ENCODE data around the gene PIP4K2C.
"Not testable (repeated sequence)": the region's sequence is repeated elsewhere in the genome, so short reads cannot be mapped to it uniquely, and the experiment has no call there.

Gene PIP4K2C

DNA sequence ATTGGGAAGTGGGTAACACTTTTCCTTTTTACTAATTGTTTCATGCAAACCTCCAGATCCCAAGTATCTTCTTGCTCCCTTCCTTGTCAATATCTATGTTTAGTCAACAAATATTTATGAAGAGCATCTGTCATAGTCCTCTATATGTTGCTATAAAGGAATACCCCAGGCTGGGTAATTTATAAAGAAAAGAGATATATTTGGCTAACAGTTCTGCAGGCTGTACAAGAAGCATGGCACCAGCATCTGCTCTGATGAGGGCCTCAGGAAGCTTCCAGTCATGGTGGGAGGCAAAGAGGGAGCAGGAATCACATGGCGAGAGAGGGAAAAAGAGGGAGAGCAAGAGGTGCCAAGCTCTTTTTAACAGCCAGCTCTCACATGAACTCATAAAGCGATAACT lies 36.5 kb upstream of the PIP4K2C start:
- in situ Hi-C loops (cut with HindIII; ENCODE audit: low pct_ligation_motif_present, low pct_unique_long_range_greater_than_20kb, low sequenced_read_pairs) = no loop called here
- no peak for DNase-seq

DNA sequence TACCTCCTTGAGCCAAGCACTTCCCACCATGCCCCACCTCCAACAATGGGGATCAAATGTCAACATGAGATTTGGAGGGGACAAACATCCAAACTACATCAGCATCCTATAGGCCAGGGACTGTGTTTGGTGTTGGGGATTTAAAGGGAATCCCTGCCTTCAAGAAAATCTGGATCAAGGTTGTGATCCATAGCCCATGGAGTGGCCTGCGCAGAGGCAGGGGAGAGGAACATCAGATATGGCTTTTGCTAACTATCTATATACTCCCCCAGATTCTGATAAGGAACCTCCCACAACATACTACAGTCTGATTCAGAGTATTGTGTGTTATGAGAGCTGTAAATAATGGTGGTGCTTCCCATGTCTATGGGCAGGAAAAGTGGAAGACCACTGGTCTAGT lies 36.1 kb upstream of the PIP4K2C start:
- no peak for DNase-seq
- in situ Hi-C loops (cut with HindIII; ENCODE audit: low pct_ligation_motif_present, low pct_unique_long_range_greater_than_20kb, low sequenced_read_pairs) = no loop called here

- no peak for DNase-seq
- in situ Hi-C loops (cut with HindIII; ENCODE audit: low pct_ligation_motif_present, low pct_unique_long_range_greater_than_20kb, low sequenced_read_pairs) = no loop called here
Observed at GRCh38 chr12:57558864-57559263, 32.1 kb upstream of the PIP4K2C start.

- DNase-seq = no peak
- in situ Hi-C loops (cut with HindIII; ENCODE audit: low pct_ligation_motif_present, low pct_unique_long_range_greater_than_20kb, low sequenced_read_pairs) = no loop called here
Observed at GRCh38 chr12:57560516-57560915, 30.5 kb upstream of the PIP4K2C start.

DNA sequence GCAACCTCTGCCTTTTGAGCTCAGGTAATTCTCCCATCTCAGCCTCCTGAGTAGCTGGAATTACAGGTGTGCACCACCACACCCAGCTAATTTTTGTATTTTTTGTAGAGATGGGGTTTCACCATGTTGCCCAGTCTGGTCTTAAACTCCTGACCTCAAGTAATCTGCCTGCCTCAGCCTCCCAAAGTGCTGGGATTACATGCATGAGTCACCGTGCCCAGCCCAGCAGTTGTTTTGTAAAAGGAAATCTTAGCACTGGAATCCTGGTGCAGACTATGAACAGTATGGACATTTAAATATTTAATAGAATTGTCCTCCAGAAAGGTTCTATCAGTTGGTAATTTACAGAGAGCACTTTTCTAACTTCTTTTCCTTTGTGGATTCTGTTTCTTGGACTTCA lies 29.9 kb upstream of the PIP4K2C start:
- in situ Hi-C loops (cut with HindIII; ENCODE audit: low pct_ligation_motif_present, low pct_unique_long_range_greater_than_20kb, low sequenced_read_pairs); DNase-seq: not testable (repeated sequence)

DNA sequence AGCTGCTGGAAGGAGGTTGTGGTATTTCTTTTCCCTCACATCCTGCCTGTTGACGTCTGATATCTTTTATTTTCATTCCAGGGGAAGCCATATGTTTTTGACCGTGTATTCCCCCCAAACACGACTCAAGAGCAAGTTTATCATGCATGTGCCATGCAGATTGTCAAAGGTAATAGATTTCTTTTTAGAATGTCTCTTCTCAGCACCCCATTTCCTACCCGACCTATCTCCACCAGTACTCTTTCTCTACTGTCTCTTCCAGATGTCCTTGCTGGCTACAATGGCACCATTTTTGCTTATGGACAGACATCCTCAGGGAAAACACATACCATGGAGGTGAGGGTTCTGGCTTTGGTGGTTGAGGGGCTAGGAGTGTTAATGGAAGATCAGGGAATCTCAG lies 27.6 kb upstream of the PIP4K2C start:
- no peak for DNase-seq
- in situ Hi-C loops (cut with HindIII; ENCODE audit: low pct_ligation_motif_present, low pct_unique_long_range_greater_than_20kb, low sequenced_read_pairs) = no loop called here

- DNase-seq = no peak
- in situ Hi-C loops (cut with HindIII; ENCODE audit: low pct_ligation_motif_present, low pct_unique_long_range_greater_than_20kb, low sequenced_read_pairs) = no loop called here
Observed at GRCh38 chr12:57564178-57564740, 26.7 kb upstream of the PIP4K2C start.

DNA sequence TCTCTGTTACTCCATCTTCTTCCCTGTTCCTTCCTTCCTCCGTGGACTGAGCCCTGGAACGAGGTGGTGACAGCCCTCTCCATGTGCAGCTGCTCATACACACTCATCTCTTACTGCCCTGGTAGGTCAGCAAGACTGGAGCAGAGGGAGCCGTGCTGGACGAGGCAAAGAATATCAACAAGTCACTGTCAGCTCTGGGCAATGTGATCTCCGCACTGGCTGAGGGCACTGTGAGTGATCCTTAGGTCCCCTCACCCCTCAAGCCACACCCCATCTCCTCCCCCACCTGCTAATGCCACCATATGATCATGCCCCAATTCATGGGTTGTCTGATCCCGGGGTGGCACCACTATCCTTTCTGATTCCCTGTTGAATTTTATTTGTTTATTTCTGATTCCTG lies 22.2 kb upstream of the PIP4K2C start:
- in situ Hi-C loops (cut with HindIII; ENCODE audit: low pct_ligation_motif_present, low pct_unique_long_range_greater_than_20kb, low sequenced_read_pairs) = no loop called here
- DNase-seq = no peak

GRCh38 chr12:57569858-57570257 lies 21.1 kb upstream of the PIP4K2C start:
- in situ Hi-C loops (cut with HindIII; ENCODE audit: low pct_ligation_motif_present, low pct_unique_long_range_greater_than_20kb, low sequenced_read_pairs) = no loop called here
- no peak for DNase-seq

DNA sequence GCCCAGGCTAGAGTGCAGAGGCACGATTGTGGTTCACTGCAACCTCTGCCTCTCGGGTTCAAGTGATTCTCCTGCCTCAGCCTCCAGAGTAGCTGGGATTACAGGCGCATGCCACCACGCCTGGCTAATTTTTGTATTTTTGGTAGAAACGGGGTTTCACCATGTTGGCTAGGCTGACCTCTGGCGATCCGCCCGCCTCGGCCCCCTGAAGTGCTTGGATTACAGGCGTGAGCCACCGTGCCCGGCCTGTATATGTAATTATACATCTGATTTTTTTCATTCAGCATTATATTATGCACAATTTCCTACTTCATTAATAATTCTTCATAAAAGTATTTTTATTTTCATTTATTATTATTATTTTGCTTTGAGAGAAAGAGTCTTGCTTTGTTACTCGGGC lies 20.6 kb upstream of the PIP4K2C start:
- DNase-seq; in situ Hi-C loops (cut with HindIII; ENCODE audit: low pct_ligation_motif_present, low pct_unique_long_range_greater_than_20kb, low sequenced_read_pairs): not testable (repeated sequence)

GRCh38 chr12:57571926-57572762 lies 18.8 kb upstream of the PIP4K2C start:
- in situ Hi-C loops (cut with HindIII; ENCODE audit: low pct_ligation_motif_present, low pct_unique_long_range_greater_than_20kb, low sequenced_read_pairs) = no loop called here
- no peak for DNase-seq

- no peak for DNase-seq
- in situ Hi-C loops (cut with HindIII; ENCODE audit: low pct_ligation_motif_present, low pct_unique_long_range_greater_than_20kb, low sequenced_read_pairs) = no loop called here
Observed at GRCh38 chr12:57574795-57575194, 16.2 kb upstream of the PIP4K2C start.

GRCh38 chr12:57575771-57576612 lies 15.0 kb upstream of the PIP4K2C start:
- in situ Hi-C loops (cut with HindIII; ENCODE audit: low pct_ligation_motif_present, low pct_unique_long_range_greater_than_20kb, low sequenced_read_pairs) = no loop called here
- no peak for DNase-seq

DNA sequence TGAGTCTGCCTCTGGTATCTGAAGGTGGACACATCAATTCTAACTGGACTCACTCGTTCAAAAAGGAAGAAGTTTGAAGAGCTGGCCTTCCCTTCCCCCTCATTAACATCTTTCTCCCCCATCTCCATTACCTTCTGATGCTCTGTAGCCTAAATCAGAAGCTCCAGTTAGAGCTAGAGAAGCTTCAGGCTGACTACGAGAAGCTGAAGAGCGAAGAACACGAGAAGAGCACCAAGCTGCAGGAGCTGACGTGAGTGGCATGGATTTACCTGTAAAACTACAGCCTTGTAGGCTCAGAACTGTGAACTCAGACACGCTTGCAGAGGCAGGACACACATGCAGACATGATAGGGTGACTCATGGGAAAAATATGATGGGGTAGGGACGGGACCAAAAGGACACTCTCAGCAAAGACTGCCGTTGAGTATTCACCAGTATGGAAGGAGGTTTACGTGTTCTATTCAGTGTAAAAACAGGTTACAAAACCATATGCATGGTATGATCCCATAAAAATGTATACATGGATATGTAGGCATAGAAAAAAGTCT lies 14.3 kb upstream of the PIP4K2C start:
- in situ Hi-C loops (cut with HindIII; ENCODE audit: low pct_ligation_motif_present, low pct_unique_long_range_greater_than_20kb, low sequenced_read_pairs) = no loop called here
- DNase-seq = no peak

DNA sequence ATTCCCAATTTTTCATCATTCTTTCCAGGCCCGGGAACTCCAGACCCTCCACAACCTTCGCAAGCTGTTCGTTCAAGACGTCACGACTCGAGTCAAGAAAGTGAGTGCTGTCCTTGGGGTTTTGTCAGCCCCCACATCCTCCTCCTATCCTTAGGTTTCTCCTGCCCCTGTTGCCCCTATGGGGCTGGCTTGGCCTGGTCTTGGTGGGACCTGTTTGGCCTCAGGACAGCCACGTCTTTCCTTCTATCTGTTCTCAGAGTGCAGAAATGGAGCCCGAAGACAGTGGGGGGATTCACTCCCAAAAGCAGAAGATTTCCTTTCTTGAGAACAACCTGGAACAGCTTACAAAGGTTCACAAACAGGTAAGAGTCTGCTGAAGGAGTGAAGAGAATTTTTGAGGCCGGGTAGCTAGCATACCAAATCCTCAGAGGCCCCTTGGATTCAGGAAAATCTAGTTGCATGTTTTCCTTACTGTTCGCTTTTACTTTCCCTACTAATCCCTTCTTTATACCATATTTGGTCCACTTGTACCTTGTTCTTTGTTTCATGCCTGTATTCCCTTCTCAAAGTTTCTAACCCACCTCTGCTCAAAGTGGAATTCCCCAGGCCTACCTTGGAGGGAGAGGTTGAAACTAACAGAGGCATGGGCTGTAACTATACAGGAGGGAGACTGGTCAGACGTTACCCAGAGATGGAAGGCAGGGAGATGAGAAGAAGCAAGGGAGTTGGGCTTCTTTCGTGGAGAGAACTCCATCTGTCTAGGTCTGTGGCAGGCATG lies 12.8 kb upstream of the PIP4K2C start:
- DNase-seq = no peak
- in situ Hi-C loops (cut with HindIII; ENCODE audit: low pct_ligation_motif_present, low pct_unique_long_range_greater_than_20kb, low sequenced_read_pairs) = no loop called here

DNA sequence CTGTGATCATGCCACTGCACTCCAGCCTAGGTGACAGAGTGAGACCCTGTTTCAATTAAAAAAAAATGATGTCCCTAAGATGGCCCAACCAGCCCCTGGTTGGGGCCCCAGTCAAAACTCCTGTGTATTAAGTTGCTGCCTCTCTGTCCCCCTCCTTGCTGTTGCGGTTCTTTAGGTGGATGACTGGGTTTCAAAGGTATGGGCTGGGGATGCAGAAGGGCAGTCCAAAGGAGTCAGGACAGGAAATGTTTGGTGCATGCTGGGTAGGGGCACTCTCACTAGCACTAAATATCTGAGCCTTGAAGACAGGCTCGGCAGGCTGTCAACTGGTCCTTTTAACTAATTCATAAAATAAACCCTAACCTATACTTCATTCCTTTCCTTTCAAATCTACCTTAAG lies 12.0 kb upstream of the PIP4K2C start:
- in situ Hi-C loops (cut with HindIII; ENCODE audit: low pct_ligation_motif_present, low pct_unique_long_range_greater_than_20kb, low sequenced_read_pairs) = no loop called here
- DNase-seq = no peak

DNA sequence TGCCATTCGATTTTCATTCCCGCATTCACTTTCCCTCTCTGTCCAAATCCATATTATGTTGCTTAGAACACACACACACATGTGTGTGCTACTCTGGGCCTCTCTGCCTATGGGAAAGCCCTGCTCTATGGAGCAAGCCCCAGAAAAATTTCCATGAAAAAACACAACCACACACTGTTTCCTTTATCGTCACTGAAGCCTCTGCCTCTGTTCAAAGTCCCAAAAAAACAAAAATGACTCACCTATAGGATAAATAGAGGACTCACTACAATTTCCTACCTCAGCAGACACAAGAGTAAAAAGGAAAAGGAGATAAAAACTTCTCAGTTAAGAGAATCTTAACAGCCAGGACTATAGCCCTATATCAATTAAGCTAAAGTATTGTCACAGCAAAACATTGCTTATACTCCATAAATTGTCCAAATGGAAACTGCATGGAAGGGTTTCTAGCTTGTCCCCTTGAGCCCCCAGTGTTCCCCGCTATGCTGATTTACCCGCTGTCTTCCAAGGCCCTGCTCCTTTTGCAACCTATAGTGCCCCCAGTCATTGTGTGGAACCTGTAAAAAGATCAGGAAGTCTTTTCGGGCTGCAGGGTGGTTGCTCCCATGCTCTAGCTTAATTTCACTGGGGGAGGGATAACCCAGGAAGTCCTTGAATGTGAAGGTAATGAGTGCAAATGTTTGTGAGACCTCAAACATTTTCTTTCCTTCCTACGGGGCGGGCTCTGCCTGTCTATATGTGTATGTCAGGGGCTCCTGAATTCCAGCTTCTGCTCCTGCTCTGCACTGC lies 11.1 kb upstream of the PIP4K2C start:
- in situ Hi-C loops (cut with HindIII; ENCODE audit: low pct_ligation_motif_present, low pct_unique_long_range_greater_than_20kb, low sequenced_read_pairs) = no loop called here
- no peak for DNase-seq

- DNase-seq = no peak
- in situ Hi-C loops (cut with HindIII; ENCODE audit: low pct_ligation_motif_present, low pct_unique_long_range_greater_than_20kb, low sequenced_read_pairs) = no loop called here
Observed at GRCh38 chr12:57580466-57580795, 10.6 kb upstream of the PIP4K2C start.

Data from ACHN (cell line).